Measurements from ENCODE around the gene PMPCB.
"Not testable (repeated sequence)": the region's sequence is repeated elsewhere in the genome, so short reads cannot be mapped to it uniquely, and the experiment has no call there.

DNA sequence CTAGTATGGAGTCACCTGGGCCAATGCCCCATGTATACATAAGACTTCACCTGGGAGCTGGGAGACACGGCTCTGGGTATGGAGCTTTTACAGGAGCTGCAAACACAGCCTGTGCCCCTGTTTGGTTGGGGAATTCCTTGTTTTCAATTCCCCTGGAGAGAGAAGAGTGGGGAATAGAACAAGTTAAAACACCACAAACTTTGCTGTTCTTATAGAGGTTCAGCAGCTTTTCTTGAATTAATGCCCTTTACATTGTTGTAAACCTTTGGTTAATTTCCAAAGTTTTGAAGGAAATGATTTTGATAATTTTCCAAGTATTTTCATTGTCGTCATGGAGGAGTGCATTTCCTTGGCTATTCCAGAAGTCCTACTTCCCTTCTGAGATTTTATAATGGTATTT is 19.0 kb upstream of the PMPCB start:
- TF ChIP-seq, protein P1, sequence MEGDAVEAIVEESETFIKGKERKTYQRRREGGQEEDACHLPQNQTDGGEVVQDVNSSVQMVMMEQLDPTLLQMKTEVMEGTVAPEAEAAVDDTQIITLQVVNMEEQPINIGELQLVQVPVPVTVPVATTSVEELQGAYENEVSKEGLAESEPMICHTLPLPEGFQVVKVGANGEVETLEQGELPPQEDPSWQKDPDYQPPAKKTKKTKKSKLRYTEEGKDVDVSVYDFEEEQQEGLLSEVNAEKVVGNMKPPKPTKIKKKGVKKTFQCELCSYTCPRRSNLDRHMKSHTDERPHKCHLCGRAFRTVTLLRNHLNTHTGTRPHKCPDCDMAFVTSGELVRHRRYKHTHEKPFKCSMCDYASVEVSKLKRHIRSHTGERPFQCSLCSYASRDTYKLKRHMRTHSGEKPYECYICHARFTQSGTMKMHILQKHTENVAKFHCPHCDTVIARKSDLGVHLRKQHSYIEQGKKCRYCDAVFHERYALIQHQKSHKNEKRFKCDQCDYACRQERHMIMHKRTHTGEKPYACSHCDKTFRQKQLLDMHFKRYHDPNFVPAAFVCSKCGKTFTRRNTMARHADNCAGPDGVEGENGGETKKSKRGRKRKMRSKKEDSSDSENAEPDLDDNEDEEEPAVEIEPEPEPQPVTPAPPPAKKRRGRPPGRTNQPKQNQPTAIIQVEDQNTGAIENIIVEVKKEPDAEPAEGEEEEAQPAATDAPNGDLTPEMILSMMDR (IDR thresholded peaks at IDR 0.05 in 4 of 5, conservative IDR thresholded peaks at IDR 0.05 in 1 of 5), result not testable (repeated sequence)
- TF ChIP-seq POLR2A (IDR thresholded peaks at IDR 0.05), result not testable (repeated sequence)
